Measurements from ENCODE around the gene ZBTB7C. TPM values are rescaled to one million over a fixed set of nuclear protein-coding genes. Genes with fewer than 3 reads are reported as not detected.

Gene ZBTB7C
- total RNA-seq, 1 experiment from 2014 or later = 0.18 TPM

GRCh38 chr18:48308027-48308635, 101.1 kb downstream of the ZBTB7C start:
- ChIA-PET POLR2A (no interaction called here), CTCF (no interaction called here)
- BruUV-seq (replicated peaks) = no TSS peak
- H3K4me1 Mint-ChIP-seq (ENCODE audit: low read depth, unreplicated experiment) = no peaks in the 10 kb centered on the region
- Histone ChIP-seq H3K4me3 (ENCODE audit: low read depth, low read length) (no peak overlapping the region), H3K27me3 (replicated peaks; ENCODE audit: control insufficient read depth, insufficient read depth, low read length) (no peaks in the 10 kb centered on the region), H3K36me3 (ENCODE audit: control insufficient read depth, insufficient read depth, low read length) (no peaks in the 10 kb centered on the region), H3K4me1 (no peaks in the 10 kb centered on the region), H3K9me3 (no peaks in the 10 kb centered on the region)
- no peaks in the 10 kb centered on the region for H3K27me3 Mint-ChIP-seq (ENCODE audit: insufficient read depth, unreplicated experiment)
- H3K27ac Mint-ChIP-seq (ENCODE audit: unreplicated experiment) = no peak overlapping the region
- H3K9me3 Mint-ChIP-seq (ENCODE audit: unreplicated experiment) = no peaks in the 10 kb centered on the region
- no peak for TF ChIP-seq CTCF (IDR thresholded peaks at IDR 0.05; ENCODE audit: insufficient read depth in 1 of 2, low read depth in 1 of 2, low read length in 1 of 2, severe bottlenecking in 1 of 2, unreplicated experiment in 1 of 2)
- H3K36me3 Mint-ChIP-seq (ENCODE audit: insufficient read depth, unreplicated experiment) = no peaks in the 10 kb centered on the region
- no peak overlapping the region for H3K4me3 Mint-ChIP-seq (ENCODE audit: unreplicated experiment)
- DNase-seq = peak in 1 of 2 experiments; percentile 5
- intact Hi-C loops (cut with micrococcal nuclease; ENCODE audit: unreplicated experiment) = no loop called here

- DNase-seq = no peak
- BruUV-seq (replicated peaks) = no TSS peak
- Mint-ChIP-seq H3K27me3 (ENCODE audit: insufficient read depth, unreplicated experiment) (no peaks in the 10 kb centered on the region), H3K4me1 (ENCODE audit: low read depth, unreplicated experiment) (no peaks in the 10 kb centered on the region), H3K4me3 (ENCODE audit: unreplicated experiment) (no peak overlapping the region), H3K27ac (ENCODE audit: unreplicated experiment) (no peak overlapping the region), H3K9me3 (ENCODE audit: unreplicated experiment) (no peaks in the 10 kb centered on the region), H3K36me3 (ENCODE audit: insufficient read depth, unreplicated experiment) (no peaks in the 10 kb centered on the region)
- ChIA-PET CTCF (no interaction called here), POLR2A (no interaction called here)
- Histone ChIP-seq H3K27me3 (replicated peaks; ENCODE audit: control insufficient read depth, insufficient read depth, low read length) (no peaks in the 10 kb centered on the region), H3K36me3 (ENCODE audit: control insufficient read depth, insufficient read depth, low read length) (no peaks in the 10 kb centered on the region), H3K4me1 (no peaks in the 10 kb centered on the region), H3K9me3 (no peaks in the 10 kb centered on the region), H3K4me3 (ENCODE audit: low read depth, low read length) (no peak overlapping the region)
- intact Hi-C loops (cut with micrococcal nuclease; ENCODE audit: unreplicated experiment) = no loop called here
- no peak for TF ChIP-seq CTCF (IDR thresholded peaks at IDR 0.05; ENCODE audit: insufficient read depth in 1 of 2, low read depth in 1 of 2, low read length in 1 of 2, severe bottlenecking in 1 of 2, unreplicated experiment in 1 of 2)
These were observed 102.3 kb downstream of the ZBTB7C start for GRCh38 chr18:48306838-48307237.

GRCh38 chr18:48304906-48305693, 104.1 kb downstream of the ZBTB7C start:
- Histone ChIP-seq H3K4me3 (ENCODE audit: low read depth, low read length) (no peak overlapping the region), H3K4me1 (no peaks in the 10 kb centered on the region), H3K27me3 (replicated peaks; ENCODE audit: control insufficient read depth, insufficient read depth, low read length) (no peaks in the 10 kb centered on the region), H3K36me3 (ENCODE audit: control insufficient read depth, insufficient read depth, low read length) (no peaks in the 10 kb centered on the region), H3K9me3 (no peaks in the 10 kb centered on the region)
- TF ChIP-seq CTCF (IDR thresholded peaks at IDR 0.05; ENCODE audit: insufficient read depth in 1 of 2, low read depth in 1 of 2, low read length in 1 of 2, severe bottlenecking in 1 of 2, unreplicated experiment in 1 of 2) = no peak
- DNase-seq = no peak
- no TSS peak for BruUV-seq (replicated peaks)
- H3K4me1 Mint-ChIP-seq (ENCODE audit: low read depth, unreplicated experiment) = no peaks in the 10 kb centered on the region
- CTCF ChIA-PET = no interaction called here
- no peak overlapping the region for H3K4me3 Mint-ChIP-seq (ENCODE audit: unreplicated experiment)
- intact Hi-C loops (cut with micrococcal nuclease; ENCODE audit: unreplicated experiment) = no loop called here
- no peak overlapping the region for H3K27ac Mint-ChIP-seq (ENCODE audit: unreplicated experiment)
- H3K27me3 Mint-ChIP-seq (ENCODE audit: insufficient read depth, unreplicated experiment) = no peaks in the 10 kb centered on the region
- POLR2A ChIA-PET = no interaction called here
- H3K36me3 Mint-ChIP-seq (ENCODE audit: insufficient read depth, unreplicated experiment) = no peaks in the 10 kb centered on the region
- H3K9me3 Mint-ChIP-seq (ENCODE audit: unreplicated experiment) = no peaks in the 10 kb centered on the region
